ENCODE measurements around the gene RERE.

- TF ChIP-seq CTCF (conservative IDR thresholded peaks at IDR 0.05), result no peak
- no peak for TF ChIP-seq EZH2 (IDR thresholded peaks at IDR 0.05; ENCODE audit: low read depth)
Observed at GRCh38 chr1:8835941-8836643, 18.7 kb upstream of the RERE start.

Measured in PC-9 (cell line).